Common myeloid progenitor, CD34-positive (primary cell): Measurements from ENCODE around the gene NFATC3.

ENCODE experiments used
- CTCF ChIA-PET: fragments of 350-600 bp; sonication (Branson Sonifier 250); formaldehyde crosslinking; loops from one replicate; lab custom pipeline; 2021; ENCODE audit warnings: antibody characterized with exemption; lab: Charles Lee
- POLR2A ChIA-PET: fragments of 350-600 bp; sonication (Branson Sonifier 250); formaldehyde crosslinking; loops from one replicate; lab custom pipeline; 2021; ENCODE audit warnings: antibody characterized with exemption; lab: Charles Lee
- DNase-seq, 3 donors: peaks; one replicate each; pipeline versions ENCODE4 v3.0.0 to v3.0.0-alpha.2; 2013
- H3K27ac ChIP-seq, 2 experiments: 1 replicate in 1 of 2; 2 replicates in 1 of 2; pipeline ENCODE4 v1.7.0; 2013; ENCODE audit warnings: inconsistent platforms in 2 of 2, low read length in 2 of 2, mild to moderate bottlenecking in 2 of 2, low read depth in 1 of 2, moderate library complexity in 1 of 2; ENCODE audit not compliant: severe bottlenecking in 2 of 2, insufficient read depth in 1 of 2, poor library complexity in 1 of 2
- H3K27me3 ChIP-seq, 5 experiments: replicated peaks in 2 of 5; 1 replicate in 3 of 5; 2 replicates in 2 of 5; pipeline versions ENCODE4 v1.6.1 to v1.7.0; 2013; ENCODE audit warnings: low read length in 4 of 5, mild to moderate bottlenecking in 2 of 5, moderate library complexity in 2 of 5, inconsistent platforms in 1 of 5; ENCODE audit not compliant: insufficient read depth in 5 of 5, control insufficient read depth in 4 of 5
- H3K36me3 ChIP-seq, 4 experiments: 1 replicate in 2 of 4; 2 replicates in 2 of 4; pipeline versions ENCODE4 v1.6.1 to v1.7.0; 2013; ENCODE audit warnings: low read length in 3 of 4, control low read depth in 1 of 4, mild to moderate bottlenecking in 1 of 4; ENCODE audit not compliant: control insufficient read depth in 4 of 4, insufficient read depth in 4 of 4
- H3K4me1 ChIP-seq, 4 experiments: 1 replicate in 3 of 4; 2 replicates in 1 of 4; pipeline versions ENCODE4 v1.6.1 to v1.7.1; 2013; ENCODE audit warnings: low read length in 3 of 4, mild to moderate bottlenecking in 3 of 4, control low read depth in 1 of 4, inconsistent platforms in 1 of 4, moderate library complexity in 1 of 4; ENCODE audit not compliant: control insufficient read depth in 4 of 4, insufficient read depth in 4 of 4; ENCODE audit errors: control extremely low read depth in 1 of 4
- H3K4me3 ChIP-seq, 7 experiments: 1 replicate in 4 of 7; 2 replicates in 3 of 7; pipeline versions ENCODE4 v1.5.1 to v1.7.0; 2013; ENCODE audit warnings: mild to moderate bottlenecking in 7 of 7, low read length in 6 of 7, moderate library complexity in 6 of 7, inconsistent platforms in 2 of 7, low read depth in 2 of 7, control low read depth in 1 of 7; ENCODE audit not compliant: insufficient read depth in 4 of 7, control insufficient read depth in 1 of 7; ENCODE audit errors: extremely low read depth in 1 of 7
- H3K9me3 ChIP-seq, 5 experiments: 1 replicate in 4 of 5; 2 replicates in 1 of 5; pipeline versions ENCODE4 v1.6.1 to v1.7.1; 2013; ENCODE audit warnings: low read length in 4 of 5, mild to moderate bottlenecking in 2 of 5, inconsistent platforms in 1 of 5, low read depth in 1 of 5, moderate library complexity in 1 of 5; ENCODE audit not compliant: control insufficient read depth in 4 of 5, insufficient read depth in 2 of 5; ENCODE audit errors: control extremely low read depth in 1 of 5
- WGBS: methylation state at CpG from one replicate; pipeline ENCODE4 v1.1.5; 2013; ENCODE audit not compliant: insufficient coverage; 5-methylcytosine and 5-hydroxymethylcytosine counted together

The NFATC3 gene

GRCh38 chr16:68264128-68265077, 179.2 kb downstream of the NFATC3 start, which contains the start of gene SLC7A6:
Gene SLC7A6 (plus strand): TSS chr16:68264526. CDS start chr16:68274727, 10,201 bp downstream.
- peak; percentile 74 to 85 (median 82) for DNase-seq
- Histone ChIP-seq H3K4me3 (peak within 1 kb of the TSS; percentile 61 to 88 (median 79)), H3K27ac (peak within 1 kb of the TSS; percentile 47 to 68), H3K9me3 (no peaks in the 10 kb centered on the region), H3K4me1 (peaks cover 0 to 41% (median 31%) of the 10 kb centered on the region in 4 experiments), H3K27me3 (no peaks in the 10 kb centered on the region), H3K36me3 (peaks cover 0 to 23% (median 12%) of the 10 kb centered on the region in 4 experiments)
- CTCF ChIA-PET = interaction anchor here (0.8 to 9.0 kb wide), 24 partner anchors 9 to 118 kb away, joined by 3 to 262 read pairs (median 4); partner anchors contain the start of genes ESRP2, PLA2G15, PRMT7 and SLC7A6OS
- POLR2A ChIA-PET = interaction anchor here (1.2 to 1.8 kb wide), 5 partner anchors 9 to 64 kb away, joined by 4 to 10 read pairs (median 7); partner anchors contain the start of genes PRMT7 and SLC7A6OS
- WGBS = under 1% methylated on average over 95 of the region's 123 CpGs

- Histone ChIP-seq H3K27ac (peak overlapping the region; percentile 47 to 64), H3K36me3 (peaks cover 0 to 19% (median 4%) of the 10 kb centered on the region in 4 experiments), H3K27me3 (no peaks in the 10 kb centered on the region), H3K4me3 (peak overlapping the region; percentile 61 to 88 (median 79)), H3K9me3 (no peaks in the 10 kb centered on the region), H3K4me1 (peaks cover 0 to 38% (median 27%) of the 10 kb centered on the region in 4 experiments)
- POLR2A ChIA-PET = interaction anchor here (1.8 kb wide), 1 partner anchor 46 kb away, joined by 10 read pairs; the partner anchor contains the start of genes PRMT7 and SLC7A6OS
- CTCF ChIA-PET = interaction anchor here (6.5 to 9.0 kb wide), 3 partner anchors 9 to 60 kb away, joined by 79 to 262 read pairs (median 82); no protein-coding TSS in a partner anchor
- peak; percentile 34 to 75 (median 72) for DNase-seq
- 5% methylated on average over 21 of the region's 23 CpGs for WGBS
Measured at GRCh38 chr16:68265078-68265920, 180.1 kb downstream of the NFATC3 start.

- Histone ChIP-seq H3K4me3 (no peak overlapping the region), H3K4me1 (peaks cover 0 to 32% (median 29%) of the 10 kb centered on the region in 4 experiments), H3K27ac (no peak overlapping the region), H3K36me3 (peaks cover 0 to 23% (median 3%) of the 10 kb centered on the region in 4 experiments), H3K9me3 (no peaks in the 10 kb centered on the region), H3K27me3 (no peaks in the 10 kb centered on the region)
- POLR2A ChIA-PET = no interaction called here
- no peak for DNase-seq
- CTCF ChIA-PET = interaction anchor here (0.6 to 1.5 kb wide), 4 partner anchors 11 to 61 kb away, joined by 3 to 4 read pairs (median 3); no protein-coding TSS in a partner anchor
- WGBS = 100% methylated on average over 2 of the region's 6 CpGs
Measured at GRCh38 chr16:68267612-68268405, 182.6 kb downstream of the NFATC3 start.

- ChIA-PET CTCF (interaction anchor here (1.1 to 1.8 kb wide), 3 partner anchors 38 to 59 kb away, joined by 3 to 5 read pairs (median 4); no protein-coding TSS in a partner anchor), POLR2A (interaction anchor here (0.6 kb wide), 2 partner anchors 16 to 67 kb away, joined by 3 to 4 read pairs; no protein-coding TSS in a partner anchor)
- Histone ChIP-seq H3K27me3 (no peaks in the 10 kb centered on the region), H3K4me3 (no peak overlapping the region), H3K36me3 (peaks cover 0 to 41% (median 12%) of the 10 kb centered on the region in 4 experiments), H3K9me3 (no peaks in the 10 kb centered on the region), H3K4me1 (peaks cover 0 to 32% (median 22%) of the 10 kb centered on the region in 4 experiments), H3K27ac (no peak overlapping the region)
- no peak for DNase-seq
- 100% methylated on average over 3 of the region's 4 CpGs for WGBS
Measured at GRCh38 chr16:68269793-68270192, 184.6 kb downstream of the NFATC3 start.

GRCh38 chr16:68270353-68270752, 185.2 kb downstream of the NFATC3 start:
- no peak for DNase-seq
- no CpG with 5 or more reads among the region's 1 CpG for WGBS
- ChIA-PET CTCF (interaction anchor here (0.6 to 8.1 kb wide), 3 partner anchors 9 to 86 kb away, joined by 3 to 79 read pairs (median 5); partner anchors contain the start of gene SLC7A6), POLR2A (interaction anchor here (0.6 kb wide), 1 partner anchor 66 kb away, joined by 4 read pairs; no protein-coding TSS in a partner anchor)
- Histone ChIP-seq H3K9me3 (no peaks in the 10 kb centered on the region), H3K4me1 (peaks cover 0 to 31% (median 20%) of the 10 kb centered on the region in 4 experiments), H3K27me3 (no peaks in the 10 kb centered on the region), H3K36me3 (peaks cover 0 to 44% (median 13%) of the 10 kb centered on the region in 4 experiments), H3K4me3 (no peak overlapping the region), H3K27ac (no peak overlapping the region)
